GM19455 (cell line): ENCODE results near the gene ABCF1.

Experiments
- ATAC-seq: cut with Tn5 transposase; IDR thresholded peaks from one replicate; pipeline ENCODE4 v1.9.1; 2021; ENCODE audit not compliant: unreplicated experiment

Gene ABCF1

GRCh38 chr6:30599625-30600324, 28.5 kb downstream of the ABCF1 start:
- no peak for ATAC-seq

GRCh38 chr6:30600451-30600961, 29.3 kb downstream of the ABCF1 start:
- ATAC-seq = no peak

- no peak for ATAC-seq
Measured at GRCh38 chr6:30601436-30601814, 30.2 kb downstream of the ABCF1 start.

GRCh38 chr6:30601815-30602641, 30.8 kb downstream of the ABCF1 start:
- no peak for ATAC-seq

- no peak for ATAC-seq
Measured at GRCh38 chr6:30603961-30604360, 32.7 kb downstream of the ABCF1 start.

- no peak for ATAC-seq
Measured at GRCh38 chr6:30610065-30610464, 38.8 kb downstream of the ABCF1 start.

- no peak for ATAC-seq
Measured at GRCh38 chr6:30611150-30611855, 40.1 kb downstream of the ABCF1 start.

- ATAC-seq = no peak
Measured at GRCh38 chr6:30611856-30612194, 40.6 kb downstream of the ABCF1 start.

GRCh38 chr6:30612213-30612612, 41.0 kb downstream of the ABCF1 start:
- ATAC-seq = no peak

GRCh38 chr6:30612687-30613248, 41.5 kb downstream of the ABCF1 start:
- ATAC-seq = no peak

- no peak for ATAC-seq
Measured at GRCh38 chr6:30613251-30614043, 42.2 kb downstream of the ABCF1 start.

GRCh38 chr6:30614044-30614842, 43.0 kb downstream of the ABCF1 start:
- no peak for ATAC-seq

- ATAC-seq = peak; percentile 35
Measured at GRCh38 chr6:30614843-30615218, 43.6 kb downstream of the ABCF1 start.

- ATAC-seq = no peak
Measured at GRCh38 chr6:30615219-30615957, 44.1 kb downstream of the ABCF1 start.

- no peak for ATAC-seq
Measured at GRCh38 chr6:30615958-30616810, 44.9 kb downstream of the ABCF1 start.

GRCh38 chr6:30616811-30617564, 45.7 kb downstream of the ABCF1 start, which contains the start of gene PPP1R10:
PPP1R10 (minus strand) TSS chr6:30617243; CDS start chr6:30609944, 7,299 bp downstream.
- peak; percentile 58 for ATAC-seq

- ATAC-seq = peak; percentile 73
Measured at GRCh38 chr6:30617565-30618269, 46.5 kb downstream of the ABCF1 start, which contains the start of gene MRPS18B. MRPS18B (plus strand) TSS chr6:30617840; CDS start chr6:30617866, 26 bp downstream.
